ENCODE data around the gene PLA2G6.

GRCh38 chr22:38129021-38129420, 52.6 kb downstream of the PLA2G6 start:
- TF ChIP-seq POLR2A (IDR thresholded peaks at IDR 0.05) (no peak), CTCF (IDR thresholded peaks at IDR 0.05) (no peak)

Measured in adrenal gland (tissue), 5 donors.